GM12873 (cell line): ENCODE results near the gene TPP2.

ENCODE experiments used
- CTCF ChIP-seq: IDR thresholded peaks from 2 replicates; pipeline ENCODE4 v1.5.1; 2012; ENCODE audit warnings: low read depth, mild to moderate bottlenecking, moderate library complexity, low read length, control low read depth; ENCODE audit not compliant: insufficient read depth; ENCODE audit errors: missing control alignments

The TPP2 gene

GRCh38 chr13:102707467-102707866 is 110.7 kb downstream of the TPP2 start:
- TF ChIP-seq CTCF = no peak

- no peak for TF ChIP-seq CTCF
Measured at GRCh38 chr13:102708211-102708610, 111.4 kb downstream of the TPP2 start.

- TF ChIP-seq CTCF = no peak
Measured at GRCh38 chr13:102708991-102709390, 112.2 kb downstream of the TPP2 start.

- TF ChIP-seq CTCF = no peak
Measured at GRCh38 chr13:102709536-102709935, 112.8 kb downstream of the TPP2 start.

GRCh38 chr13:102710261-102710679 is 113.5 kb downstream of the TPP2 start:
- no peak for TF ChIP-seq CTCF

- no peak for TF ChIP-seq CTCF
Measured at GRCh38 chr13:102715447-102715846, 118.7 kb downstream of the TPP2 start.

GRCh38 chr13:102718746-102719145 is 122.0 kb downstream of the TPP2 start:
- TF ChIP-seq CTCF = no peak
